Astrocyte (in vitro differentiated cells and primary cell): Measurements from ENCODE around the gene CRHR1.

ENCODE experiments used
- CTCF ChIP-seq: IDR thresholded peaks from 2 replicates; pipeline ENCODE4 v1.5.1; 2011; ENCODE audit warnings: low read depth, mild to moderate bottlenecking, inconsistent platforms, low read length, moderate library complexity; ENCODE audit not compliant: insufficient read depth
- EZH2 ChIP-seq: IDR thresholded peaks from 2 replicates; pipeline ENCODE4 v1.6.1; 2012; ENCODE audit warnings: mild to moderate bottlenecking, low read length, inconsistent platforms; ENCODE audit not compliant: insufficient read depth

GRCh38 chr17:45790296-45790922 lies 6.3 kb downstream of the CRHR1 start:
- TF ChIP-seq CTCF (no peak), EZH2 (no peak)
